ENCODE results near the gene KIAA1755.

- TF ChIP-seq CTCF (conservative IDR thresholded peaks at IDR 0.05; ENCODE audit: low read length) (no peak), EZH2phosphoT487 (IDR thresholded peaks at IDR 0.05; ENCODE audit: borderline replicate concordance) (no peak)
Observed at GRCh38 chr20:38211200-38212097, 49.1 kb downstream of the KIAA1755 start.
